Liver (tissue), 9 donors: ENCODE measurements around the gene ARHGAP33. TPM values are rescaled to one million over a fixed set of nuclear protein-coding genes. Genes with fewer than 3 reads are reported as not detected.

Source experiments
- DNase-seq: peaks from one replicate; pipeline ENCODE4 v3.0.0-alpha.2; 2017; ENCODE audit warnings: low spot score
- H3K27ac ChIP-seq, 2 donors: one replicate each; pipeline ENCODE4 v1.7.0; 2013; ENCODE audit warnings: inconsistent platforms in 2 of 2, low read length in 2 of 2, control low read depth in 1 of 2, low read depth in 1 of 2, mild to moderate bottlenecking in 1 of 2
- H3K27me3 ChIP-seq, 4 donors: one replicate each; pipeline versions ENCODE4 v1.6.1 to v1.7.0; 2013; ENCODE audit warnings: low read length in 3 of 4, inconsistent platforms in 1 of 4, mild to moderate bottlenecking in 1 of 4, moderate library complexity in 1 of 4; ENCODE audit not compliant: control insufficient read depth in 4 of 4, insufficient read depth in 4 of 4
- H3K36me3 ChIP-seq, 4 donors: one replicate each; pipeline versions ENCODE4 v1.6.1 to v1.7.0; 2013; ENCODE audit warnings: low read length in 3 of 4, mild to moderate bottlenecking in 3 of 4, low read depth in 1 of 4, moderate library complexity in 1 of 4; ENCODE audit not compliant: control insufficient read depth in 4 of 4, insufficient read depth in 3 of 4
- H3K4me1 ChIP-seq, 4 donors: one replicate each; pipeline versions ENCODE4 v1.6.1 to v1.7.0; 2013; ENCODE audit warnings: low read length in 3 of 4, mild to moderate bottlenecking in 3 of 4, moderate library complexity in 1 of 4; ENCODE audit not compliant: control insufficient read depth in 4 of 4, insufficient read depth in 4 of 4
- H3K4me3 ChIP-seq, 3 donors: one replicate each; pipeline versions ENCODE4 v1.6.1 to v1.7.0; 2013; ENCODE audit warnings: low read length in 3 of 3, control low read depth in 1 of 3, low read depth in 1 of 3, mild to moderate bottlenecking in 1 of 3
- H3K9ac ChIP-seq, 2 donors: one replicate each; pipeline ENCODE4 v1.7.0; 2013; ENCODE audit warnings: low read length in 2 of 2, mild to moderate bottlenecking in 2 of 2, moderate library complexity in 2 of 2, control low read depth in 1 of 2, low read depth in 1 of 2
- H3K9me3 ChIP-seq, 4 donors: one replicate each; pipeline versions ENCODE4 v1.6.1 to v1.7.0; 2013; ENCODE audit warnings: low read length in 3 of 4; ENCODE audit not compliant: control insufficient read depth in 4 of 4
- EGR1 ChIP-seq, 2 donors: IDR thresholded peaks; 2 replicates each; pipeline ENCODE4 v1.6.1; 2016 to 2018; ENCODE audit warnings: antibody characterized with exemption in 2 of 2, low read depth in 2 of 2
- FOXA1 ChIP-seq: IDR thresholded peaks from 2 replicates; pipeline ENCODE4 v1.6.1; 2016; ENCODE audit warnings: antibody characterized with exemption
- GABPA ChIP-seq, 2 donors: IDR thresholded peaks in 1 of 2; conservative IDR thresholded peaks in 1 of 2; 2 replicates each; pipeline ENCODE4 v1.6.1; 2016; ENCODE audit warnings: antibody characterized with exemption in 2 of 2, mild to moderate bottlenecking in 1 of 2, moderate library complexity in 1 of 2
- HNF4A ChIP-seq, 2 donors: conservative IDR thresholded peaks; 2 replicates each; pipeline ENCODE4 v1.6.1; 2016; ENCODE audit warnings: antibody characterized with exemption in 2 of 2, mild to moderate bottlenecking in 2 of 2
- HNF4G ChIP-seq: IDR thresholded peaks from 2 replicates; pipeline ENCODE4 v1.6.1; 2016; ENCODE audit warnings: antibody characterized with exemption
- JUND ChIP-seq, 2 donors: IDR thresholded peaks; 2 replicates each; pipeline ENCODE4 v1.6.1; 2016; ENCODE audit warnings: antibody characterized with exemption in 2 of 2
- NR2F2 ChIP-seq: IDR thresholded peaks from 2 replicates; pipeline ENCODE4 v1.6.1; 2016; ENCODE audit warnings: antibody characterized with exemption
- RAD21 ChIP-seq, 2 donors: IDR thresholded peaks; 2 replicates each; pipeline ENCODE4 v1.6.1; 2016; ENCODE audit warnings: antibody characterized with exemption in 2 of 2, mild to moderate bottlenecking in 2 of 2
- RXRA ChIP-seq, 2 donors: IDR thresholded peaks; 2 replicates each; pipeline ENCODE4 v1.6.1; 2017 to 2018; ENCODE audit warnings: antibody characterized with exemption in 2 of 2, mild to moderate bottlenecking in 1 of 2
- SP1 ChIP-seq: IDR thresholded peaks from 2 replicates; pipeline ENCODE4 v1.6.1; 2018; ENCODE audit warnings: antibody characterized with exemption, mild to moderate bottlenecking
- TAF1 ChIP-seq: conservative IDR thresholded peaks from 2 replicates; pipeline ENCODE4 v1.6.1; 2016; ENCODE audit warnings: antibody characterized with exemption, mild to moderate bottlenecking
- YY1 ChIP-seq: IDR thresholded peaks from 2 replicates; pipeline ENCODE4 v1.6.1; 2016; ENCODE audit warnings: antibody characterized with exemption, mild to moderate bottlenecking
- WGBS: extraction: QIAGEN DNeasy Blood & Tissue Kit; methylation state at CpG from one replicate; pipeline ENCODE4 v1.1.7; 2013; 5-methylcytosine and 5-hydroxymethylcytosine counted together
- polyA plus RNA-seq, 2 donors: library from polyadenylated mRNA; stranded (reverse) in 1 of 2; unstranded in 1 of 2; fragments of 200-250 nt in 1 of 2; fragments of >200 nt in 1 of 2; fragmentation: Nextera tagmentation in 1 of 2; extraction: Ambion mirVana in 1 of 2; gene quantifications; one replicate each; pipeline versions ENCODE4 v1.2.1 to v1.2.3, GENCODE V29; 2013 to 2015
- total RNA-seq, 2 donors: library from RNA; depleted of rRNA; stranded (reverse); fragments of >200 nt; gene quantifications; one replicate each; pipeline ENCODE4 v1.2.3, GENCODE V29; 2014
- TF ChIP-seq, protein P1 (sequence below): IDR thresholded peaks from 2 replicates; pipeline ENCODE4 v1.6.1; 2016; ENCODE audit warnings: antibody characterized with exemption
- donor health status: healthy.
- donor health status: healthy.
- donor health status: healthy.
- donor health status: healthy.
- donor health status: healthy.

Gene ARHGAP33
- total and polyA plus RNA-seq, 4 donors: 0.85 to 10.1 (median 1.8) TPM

DNA sequence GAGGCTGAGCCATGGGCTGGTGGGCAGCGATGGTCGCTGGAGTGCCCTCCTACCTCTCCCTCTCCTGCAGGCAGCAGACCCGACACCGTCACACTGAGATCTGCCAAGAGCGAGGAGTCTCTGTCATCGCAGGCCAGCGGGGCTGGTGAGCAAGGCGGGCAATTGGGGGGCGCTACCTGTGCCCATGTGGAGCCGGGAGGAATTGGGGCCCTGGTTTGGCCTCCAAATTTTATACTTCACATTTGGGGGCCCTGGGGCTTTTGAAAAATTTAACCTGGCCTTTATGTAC, 9.9 kb downstream of the ARHGAP33 start (continued):
- TF ChIP-seq, protein P1, sequence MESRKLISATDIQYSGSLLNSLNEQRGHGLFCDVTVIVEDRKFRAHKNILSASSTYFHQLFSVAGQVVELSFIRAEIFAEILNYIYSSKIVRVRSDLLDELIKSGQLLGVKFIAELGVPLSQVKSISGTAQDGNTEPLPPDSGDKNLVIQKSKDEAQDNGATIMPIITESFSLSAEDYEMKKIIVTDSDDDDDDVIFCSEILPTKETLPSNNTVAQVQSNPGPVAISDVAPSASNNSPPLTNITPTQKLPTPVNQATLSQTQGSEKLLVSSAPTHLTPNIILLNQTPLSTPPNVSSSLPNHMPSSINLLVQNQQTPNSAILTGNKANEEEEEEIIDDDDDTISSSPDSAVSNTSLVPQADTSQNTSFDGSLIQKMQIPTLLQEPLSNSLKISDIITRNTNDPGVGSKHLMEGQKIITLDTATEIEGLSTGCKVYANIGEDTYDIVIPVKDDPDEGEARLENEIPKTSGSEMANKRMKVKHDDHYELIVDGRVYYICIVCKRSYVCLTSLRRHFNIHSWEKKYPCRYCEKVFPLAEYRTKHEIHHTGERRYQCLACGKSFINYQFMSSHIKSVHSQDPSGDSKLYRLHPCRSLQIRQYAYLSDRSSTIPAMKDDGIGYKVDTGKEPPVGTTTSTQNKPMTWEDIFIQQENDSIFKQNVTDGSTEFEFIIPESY: no peak
- TF ChIP-seq RXRA (IDR thresholded peaks at IDR 0.05) (no peak), HNF4A (conservative IDR thresholded peaks at IDR 0.05) (no peak), YY1 (no peak), SP1 (no peak), TAF1 (no peak)

DNA sequence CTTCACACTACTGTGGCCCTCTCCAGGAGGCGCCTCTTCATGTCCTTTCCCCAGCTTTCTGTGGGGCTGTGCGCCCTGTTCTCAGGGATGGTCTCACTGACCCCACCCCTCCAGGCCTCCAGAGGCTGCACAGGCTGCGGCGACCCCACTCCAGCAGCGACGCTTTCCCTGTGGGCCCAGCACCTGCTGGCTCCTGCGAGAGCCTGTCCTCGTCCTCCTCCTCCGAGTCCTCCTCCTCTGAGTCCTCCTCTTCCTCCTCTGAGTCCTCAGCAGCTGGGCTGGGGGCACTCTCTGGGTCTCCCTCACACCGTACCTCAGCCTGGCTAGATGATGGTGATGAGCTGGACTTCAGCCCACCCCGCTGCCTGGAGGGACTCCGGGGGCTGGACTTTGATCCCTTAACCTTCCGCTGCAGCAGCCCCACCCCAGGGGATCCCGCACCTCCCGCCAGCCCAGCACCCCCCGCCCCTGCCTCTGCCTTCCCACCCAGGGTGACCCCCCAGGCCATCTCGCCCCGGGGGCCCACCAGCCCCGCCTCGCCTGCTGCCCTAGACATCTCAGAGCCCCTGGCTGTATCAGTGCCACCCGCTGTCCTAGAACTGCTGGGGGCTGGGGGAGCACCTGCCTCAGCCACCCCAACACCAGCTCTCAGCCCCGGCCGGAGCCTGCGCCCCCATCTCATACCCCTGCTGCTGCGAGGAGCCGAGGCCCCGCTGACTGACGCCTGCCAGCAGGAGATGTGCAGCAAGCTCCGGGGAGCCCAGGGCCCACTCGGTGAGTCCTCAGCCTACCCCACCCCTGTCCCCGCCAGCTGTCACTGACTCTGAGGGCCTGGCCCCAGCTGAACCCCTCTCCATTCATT, 11.2 kb downstream of the ARHGAP33 start:
- Histone ChIP-seq H3K27ac (no peak overlapping the region), H3K27me3 (no peaks in the 10 kb centered on the region), H3K4me1 (no peaks in the 10 kb centered on the region), H3K9ac (no peak overlapping the region), H3K4me3 (no peak overlapping the region), H3K9me3 (no peaks in the 10 kb centered on the region), H3K36me3 (no peaks in the 10 kb centered on the region)
- TF ChIP-seq YY1: no peak
- no peak for TF ChIP-seq RXRA (IDR thresholded peaks at IDR 0.05)
- no peak for TF ChIP-seq HNF4G
- peak in 1 of 2 donors; percentile 25 for TF ChIP-seq HNF4A (conservative IDR thresholded peaks at IDR 0.05)
- TF ChIP-seq, protein P1: no peak
- WGBS: 86% methylated on average over 31 of the region's 31 CpGs
- DNase-seq: no peak

DNA sequence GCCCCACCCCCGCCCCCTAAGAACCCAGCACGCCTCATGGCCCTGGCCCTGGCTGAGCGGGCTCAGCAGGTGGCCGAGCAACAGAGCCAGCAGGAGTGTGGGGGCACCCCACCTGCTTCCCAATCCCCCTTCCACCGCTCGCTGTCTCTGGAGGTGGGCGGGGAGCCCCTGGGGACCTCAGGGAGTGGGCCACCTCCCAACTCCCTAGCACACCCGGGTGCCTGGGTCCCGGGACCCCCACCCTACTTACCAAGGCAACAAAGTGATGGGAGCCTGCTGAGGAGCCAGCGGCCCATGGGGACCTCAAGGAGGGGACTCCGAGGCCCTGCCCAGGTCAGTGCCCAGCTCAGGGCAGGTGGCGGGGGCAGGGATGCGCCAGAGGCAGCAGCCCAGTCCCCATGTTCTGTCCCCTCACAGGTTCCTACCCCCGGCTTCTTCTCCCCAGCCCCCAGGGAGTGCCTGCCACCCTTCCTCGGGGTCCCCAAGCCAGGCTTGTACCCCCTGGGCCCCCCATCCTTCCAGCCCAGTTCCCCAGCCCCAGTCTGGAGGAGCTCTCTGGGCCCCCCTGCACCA, 11.9 kb downstream of the ARHGAP33 start:
- no peak overlapping the region for H3K27ac ChIP-seq
- no peak for DNase-seq
- H3K27me3 ChIP-seq: no peaks in the 10 kb centered on the region
- no peak overlapping the region for H3K9ac ChIP-seq
- WGBS: 96% methylated on average over 15 of the region's 15 CpGs
- no peak overlapping the region for H3K4me3 ChIP-seq
- no peak for TF ChIP-seq EGR1 (IDR thresholded peaks at IDR 0.05; ENCODE audit: low read depth in 2 of 2)
- H3K9me3 ChIP-seq: no peaks in the 10 kb centered on the region
- H3K36me3 ChIP-seq: no peaks in the 10 kb centered on the region
- H3K4me1 ChIP-seq: no peaks in the 10 kb centered on the region

DNA sequence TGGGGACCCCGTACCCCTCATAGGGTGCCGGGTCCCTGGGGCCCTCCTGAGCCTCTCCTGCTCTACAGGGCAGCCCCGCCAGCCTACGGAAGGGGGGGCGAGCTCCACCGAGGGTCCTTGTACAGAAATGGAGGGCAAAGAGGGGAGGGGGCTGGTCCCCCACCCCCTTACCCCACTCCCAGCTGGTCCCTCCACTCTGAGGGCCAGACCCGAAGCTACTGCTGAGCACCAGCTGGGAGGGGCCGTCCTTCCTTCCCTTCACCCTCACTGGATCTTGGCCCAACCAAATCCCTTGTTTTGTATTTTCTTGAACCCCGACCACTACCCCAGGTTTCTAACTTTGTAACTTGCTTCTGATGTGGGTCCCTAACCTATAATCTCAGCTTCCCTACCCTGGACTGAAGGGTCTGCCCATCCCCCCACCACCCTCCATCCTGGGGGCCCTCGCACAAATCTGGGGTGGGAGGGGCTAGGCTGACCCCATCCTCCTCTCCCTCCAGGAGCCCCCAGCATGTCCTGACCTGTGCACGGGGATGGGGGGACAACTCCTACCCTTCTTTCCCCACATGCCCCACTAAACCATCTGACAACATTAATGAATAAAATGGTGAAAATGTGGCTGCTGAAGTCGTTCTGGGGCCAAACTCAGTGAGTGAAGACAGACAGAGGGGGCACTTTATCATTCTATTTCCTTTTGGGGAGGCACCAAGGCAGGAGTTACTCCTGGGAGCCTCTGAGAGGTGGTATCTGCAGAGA, 13.0 kb downstream of the ARHGAP33 start:
- H3K36me3 ChIP-seq: no peaks in the 10 kb centered on the region
- H3K27ac ChIP-seq: no peak overlapping the region
- no peak for DNase-seq
- H3K9ac ChIP-seq: no peak overlapping the region
- no peak overlapping the region for H3K4me3 ChIP-seq
- no peaks in the 10 kb centered on the region for H3K4me1 ChIP-seq
- H3K9me3 ChIP-seq: no peaks in the 10 kb centered on the region
- TF ChIP-seq GABPA (IDR thresholded peaks at IDR 0.05 in 1 of 2, conservative IDR thresholded peaks at IDR 0.05 in 1 of 2) (no peak), NR2F2 (no peak), RAD21 (IDR thresholded peaks at IDR 0.05) (no peak), JUND (IDR thresholded peaks at IDR 0.05) (no peak), SP1 (no peak), FOXA1 (no peak), RXRA (IDR thresholded peaks at IDR 0.05) (no peak)
- no peaks in the 10 kb centered on the region for H3K27me3 ChIP-seq
- WGBS: 91% methylated on average over 12 of the region's 12 CpGs
